Colonic mucosa (tissue), 4 donors: ENCODE data around the gene MOB3A. TPM values are rescaled to one million over a fixed set of nuclear protein-coding genes. Genes with fewer than 3 reads are reported as not detected.

ENCODE experiments used
- DNase-seq: peaks from one replicate; pipeline ENCODE4 v3.0.0-alpha.2; 2020
- H3K27ac ChIP-seq: fragments of 200-600 bp; one replicate; pipeline ENCODE4 v1.8.0; 2021
- H3K27me3 ChIP-seq: fragments of 200-600 bp; one replicate; pipeline ENCODE4 v1.8.0; 2021
- H3K36me3 ChIP-seq: fragments of 200-600 bp; one replicate; pipeline ENCODE4 v1.8.0; 2021
- H3K4me1 ChIP-seq: fragments of 200-600 bp; one replicate; pipeline ENCODE4 v1.8.0; 2021; ENCODE audit warnings: mild to moderate bottlenecking
- H3K4me3 ChIP-seq: fragments of 200-600 bp; one replicate; pipeline ENCODE4 v1.8.0; 2021
- H3K9ac ChIP-seq, 2 donors: one replicate each; pipeline ENCODE4 v1.7.0; 2013; ENCODE audit warnings: control low read depth in 2 of 2, low read depth in 2 of 2, low read length in 2 of 2
- H3K9me3 ChIP-seq: fragments of 200-600 bp; one replicate; pipeline ENCODE4 v1.8.0; 2021
- intact Hi-C: fragments of 100-400 bp; cut with DNase I; formaldehyde crosslinking; loops from one replicate; pipeline ENCODE4 v1.14.1; 2022
- total RNA-seq, 2 donors: library from RNA; stranded (reverse); fragmentation: NEBNext Ultra II Directional in 1 of 2; extraction: Animal tissue kit (Norgen Biotek cat#: 25700) in 1 of 2; gene quantifications; one replicate each; pipeline ENCODE4 v1.2.1, GENCODE V29; 2021
- TF ChIP-seq, protein P1 (sequence below): fragments of 200-600 bp; IDR thresholded peaks from one replicate; pipeline ENCODE4 v1.8.0; 2022; ENCODE audit warnings: antibody characterized with exemption, mild to moderate bottlenecking
- donor health status: healthy.
- donor health status: DM: no; HTN: no; CAD: no.
- donor health status: DM: no; HTN: no; CAD: no.

The MOB3A gene
- total RNA-seq, 2 donors from 2014 or later = 40.0 to 40.5 TPM

GRCh38 chr19:2139385-2140137 is 43.4 kb upstream of the MOB3A start:
- H3K36me3 ChIP-seq = peaks cover 10% of the 10 kb centered on the region
- TF ChIP-seq, protein P1, sequence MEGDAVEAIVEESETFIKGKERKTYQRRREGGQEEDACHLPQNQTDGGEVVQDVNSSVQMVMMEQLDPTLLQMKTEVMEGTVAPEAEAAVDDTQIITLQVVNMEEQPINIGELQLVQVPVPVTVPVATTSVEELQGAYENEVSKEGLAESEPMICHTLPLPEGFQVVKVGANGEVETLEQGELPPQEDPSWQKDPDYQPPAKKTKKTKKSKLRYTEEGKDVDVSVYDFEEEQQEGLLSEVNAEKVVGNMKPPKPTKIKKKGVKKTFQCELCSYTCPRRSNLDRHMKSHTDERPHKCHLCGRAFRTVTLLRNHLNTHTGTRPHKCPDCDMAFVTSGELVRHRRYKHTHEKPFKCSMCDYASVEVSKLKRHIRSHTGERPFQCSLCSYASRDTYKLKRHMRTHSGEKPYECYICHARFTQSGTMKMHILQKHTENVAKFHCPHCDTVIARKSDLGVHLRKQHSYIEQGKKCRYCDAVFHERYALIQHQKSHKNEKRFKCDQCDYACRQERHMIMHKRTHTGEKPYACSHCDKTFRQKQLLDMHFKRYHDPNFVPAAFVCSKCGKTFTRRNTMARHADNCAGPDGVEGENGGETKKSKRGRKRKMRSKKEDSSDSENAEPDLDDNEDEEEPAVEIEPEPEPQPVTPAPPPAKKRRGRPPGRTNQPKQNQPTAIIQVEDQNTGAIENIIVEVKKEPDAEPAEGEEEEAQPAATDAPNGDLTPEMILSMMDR = no peak
- H3K9ac ChIP-seq = no peak overlapping the region
- no peak overlapping the region for H3K4me3 ChIP-seq
- H3K27ac ChIP-seq = no peak overlapping the region
- no peak for DNase-seq
- H3K9me3 ChIP-seq = no peaks in the 10 kb centered on the region
- intact Hi-C loops = no loop called here
- no peaks in the 10 kb centered on the region for H3K27me3 ChIP-seq
- H3K4me1 ChIP-seq = no peaks in the 10 kb centered on the region

- Histone ChIP-seq H3K27me3 (no peaks in the 10 kb centered on the region), H3K4me1 (no peaks in the 10 kb centered on the region), H3K4me3 (no peak overlapping the region), H3K9ac (no peak overlapping the region), H3K36me3 (peaks cover 10% of the 10 kb centered on the region), H3K9me3 (no peaks in the 10 kb centered on the region), H3K27ac (no peak overlapping the region)
- DNase-seq = no peak
- intact Hi-C loops = no loop called here
- TF ChIP-seq, protein P1 = no peak
Measured at GRCh38 chr19:2138061-2138728, 42.1 kb upstream of the MOB3A start.

- Histone ChIP-seq H3K36me3 (peaks cover 16% of the 10 kb centered on the region), H3K9me3 (no peaks in the 10 kb centered on the region), H3K27me3 (no peaks in the 10 kb centered on the region), H3K4me3 (no peak overlapping the region), H3K4me1 (no peaks in the 10 kb centered on the region), H3K27ac (no peak overlapping the region), H3K9ac (no peak overlapping the region)
- DNase-seq = no peak
- intact Hi-C loops = no loop called here
- TF ChIP-seq, protein P1 = no peak
Measured at GRCh38 chr19:2136796-2137195, 40.7 kb upstream of the MOB3A start.

GRCh38 chr19:2135474-2136402 is 39.6 kb upstream of the MOB3A start:
- Histone ChIP-seq H3K4me3 (no peak overlapping the region), H3K9ac (no peak overlapping the region), H3K27ac (no peak overlapping the region), H3K4me1 (no peaks in the 10 kb centered on the region), H3K36me3 (peaks cover 16% of the 10 kb centered on the region), H3K9me3 (no peaks in the 10 kb centered on the region), H3K27me3 (no peaks in the 10 kb centered on the region)
- intact Hi-C loops = no loop called here
- TF ChIP-seq, protein P1 = no peak
- no peak for DNase-seq

GRCh38 chr19:2132731-2133490 is 36.8 kb upstream of the MOB3A start:
- H3K36me3 ChIP-seq = peaks cover 17% of the 10 kb centered on the region
- intact Hi-C loops = no loop called here
- no peak for DNase-seq

More at GRCh38 chr19:2132731-2133490, 36.8 kb upstream of the MOB3A start:
- no peak overlapping the region for H3K27ac ChIP-seq
- no peak overlapping the region for H3K4me3 ChIP-seq
- no peaks in the 10 kb centered on the region for H3K27me3 ChIP-seq
- H3K4me1 ChIP-seq = no peaks in the 10 kb centered on the region
- TF ChIP-seq, protein P1 = no peak
- H3K9me3 ChIP-seq = no peaks in the 10 kb centered on the region
- no peak overlapping the region for H3K9ac ChIP-seq
